ENCODE data around the gene KAT7.
"Not testable (repeated sequence)": the region's sequence is repeated elsewhere in the genome, so short reads cannot be mapped to it uniquely, and the experiment has no call there.

Gene KAT7

GRCh38 chr17:49809056-49809455 lies 20.6 kb downstream of the KAT7 start:
- DNase-seq (ENCODE audit: low read depth in 3 of 3), result no peak

GRCh38 chr17:49814781-49815529 lies 26.5 kb downstream of the KAT7 start:
- no peak for DNase-seq (ENCODE audit: low read depth in 3 of 3)

- no peak for DNase-seq (ENCODE audit: low read depth in 3 of 3)
Measured at GRCh38 chr17:49815761-49816281, 27.3 kb downstream of the KAT7 start.

GRCh38 chr17:49817993-49818392 lies 29.5 kb downstream of the KAT7 start:
- peak in 1 of 3 experiments; percentile 14 for DNase-seq (ENCODE audit: low read depth in 3 of 3)

DNA sequence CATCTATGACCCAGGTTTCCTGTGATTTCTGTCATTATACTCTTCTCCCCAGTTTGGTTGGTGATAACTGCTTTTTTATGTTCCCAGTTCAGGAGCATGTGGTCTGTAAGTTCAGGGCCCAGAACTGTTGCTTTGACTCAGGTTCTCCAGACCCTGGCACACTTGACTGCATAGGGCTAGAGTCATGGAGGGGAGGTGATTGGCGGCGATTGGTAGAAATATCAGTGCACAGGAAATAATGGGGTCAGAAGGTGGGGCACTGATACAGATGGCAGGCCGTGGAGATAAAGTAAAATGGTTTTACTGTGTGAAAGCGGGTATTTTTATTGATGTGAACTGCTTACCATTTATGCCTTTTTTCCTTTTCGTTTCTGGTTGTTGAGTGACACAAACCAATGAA lies 30.7 kb downstream of the KAT7 start:
- DNase-seq (ENCODE audit: low read depth in 3 of 3), result no peak

- no peak for DNase-seq (ENCODE audit: low read depth in 3 of 3)
Measured at GRCh38 chr17:49819651-49820050, 31.2 kb downstream of the KAT7 start.

GRCh38 chr17:49820773-49821172 lies 32.3 kb downstream of the KAT7 start:
- DNase-seq (ENCODE audit: low read depth in 3 of 3), result no peak

DNA sequence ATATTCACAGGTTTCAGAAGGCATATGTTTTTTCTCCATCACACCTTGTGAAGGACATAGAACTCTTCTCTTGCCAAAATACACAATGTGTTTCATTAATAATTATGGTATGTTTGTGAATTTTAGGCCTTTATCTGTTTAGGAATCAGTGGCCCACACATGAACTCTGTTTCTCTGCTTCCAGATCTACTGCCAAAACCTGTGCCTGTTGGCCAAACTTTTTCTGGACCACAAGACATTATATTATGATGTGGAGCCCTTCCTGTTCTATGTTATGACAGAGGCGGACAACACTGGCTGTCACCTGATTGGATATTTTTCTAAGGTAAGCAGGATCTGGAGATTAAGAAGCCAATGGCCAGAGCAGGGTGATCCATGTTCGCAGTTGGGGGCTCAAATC lies 33.0 kb downstream of the KAT7 start:
- DNase-seq (ENCODE audit: low read depth in 3 of 3), result no peak

DNA sequence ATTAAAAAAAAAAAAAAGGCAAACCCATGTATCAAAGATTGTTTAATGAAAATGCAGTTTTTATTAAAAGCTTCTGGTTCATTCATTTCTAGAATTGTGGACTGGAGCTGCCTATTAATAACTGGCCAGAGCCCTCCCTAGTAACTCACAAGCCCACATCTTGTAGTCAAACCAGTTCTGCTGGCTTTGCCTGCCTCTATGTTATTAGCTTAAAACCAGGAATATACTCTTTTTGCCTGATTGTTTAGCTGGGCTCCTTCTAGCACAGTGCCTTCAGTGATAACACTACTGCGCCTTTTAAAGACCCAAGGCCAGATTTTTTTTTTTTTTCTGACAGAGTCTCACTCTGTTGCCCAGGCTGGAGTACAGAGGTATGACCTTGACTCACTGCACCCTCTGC lies 33.4 kb downstream of the KAT7 start:
- no peak for DNase-seq (ENCODE audit: low read depth in 3 of 3)

DNA sequence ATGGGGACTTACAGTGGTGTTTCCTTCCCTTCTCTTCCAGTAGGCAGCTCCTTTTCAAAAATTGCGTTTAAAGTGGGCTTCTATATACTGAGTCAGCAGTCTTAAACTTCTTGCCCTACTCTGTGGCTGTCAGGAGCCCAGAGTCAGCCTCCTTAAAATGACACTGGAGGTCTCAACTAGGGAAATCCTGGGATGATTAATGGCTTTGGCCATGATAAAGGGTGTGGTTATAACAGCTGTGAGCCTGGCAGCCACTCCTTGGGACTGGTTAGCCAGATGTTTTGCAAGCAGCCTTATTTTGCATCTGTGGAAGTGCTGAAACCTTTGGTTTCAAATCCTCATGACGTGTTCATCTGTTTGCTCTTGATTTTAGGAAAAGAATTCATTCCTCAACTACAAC lies 34.3 kb downstream of the KAT7 start:
- DNase-seq (ENCODE audit: low read depth in 3 of 3), result no peak

DNA sequence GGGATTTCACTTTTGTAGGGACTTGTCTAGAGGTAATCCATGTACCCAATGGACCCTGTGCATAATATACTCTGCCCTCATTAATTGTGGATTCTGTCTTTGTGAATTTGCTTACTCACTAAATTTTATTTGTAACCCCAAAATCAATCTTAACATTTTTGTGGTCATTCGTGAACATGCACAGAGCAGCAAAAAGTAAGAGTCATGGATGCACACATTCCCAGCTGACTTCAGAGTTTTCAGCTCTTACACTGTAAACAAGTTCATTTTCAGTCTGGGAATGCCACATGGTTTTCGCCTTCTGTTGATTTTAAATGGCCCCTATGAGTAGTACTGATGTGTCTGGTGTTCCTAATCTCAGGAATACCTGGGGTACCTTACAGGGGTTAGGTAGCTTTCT lies 35.1 kb downstream of the KAT7 start:
- DNase-seq (ENCODE audit: low read depth in 3 of 3), result no peak

DNA sequence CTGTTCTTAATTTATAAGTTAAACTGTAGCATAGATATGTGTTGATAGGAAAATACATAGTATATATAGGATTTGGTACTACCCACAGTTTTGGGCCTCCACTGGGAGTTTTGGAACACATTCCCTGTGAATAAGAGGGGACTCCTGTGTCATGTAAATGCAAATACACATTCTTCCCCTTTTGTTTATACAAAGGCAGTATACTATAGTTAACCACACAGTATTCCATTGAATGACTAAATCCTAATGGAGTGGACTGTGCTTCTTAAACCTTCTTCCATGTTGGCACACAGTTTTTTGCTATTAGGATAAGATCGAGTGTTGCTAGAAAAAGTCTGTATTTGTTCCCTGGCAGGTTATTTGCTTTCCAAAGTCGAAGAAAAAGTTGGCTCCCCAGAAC lies 37.2 kb downstream of the KAT7 start:
- no peak for DNase-seq (ENCODE audit: low read depth in 3 of 3)

- DNase-seq (ENCODE audit: low read depth in 3 of 3), result not testable (repeated sequence)
Measured at GRCh38 chr17:49828325-49828724, 39.8 kb downstream of the KAT7 start.

GRCh38 chr17:49829026-49829425 lies 40.5 kb downstream of the KAT7 start:
- DNase-seq (ENCODE audit: low read depth in 3 of 3), result no peak

GRCh38 chr17:49830605-49831004 lies 42.1 kb downstream of the KAT7 start:
- no peak for DNase-seq (ENCODE audit: low read depth in 3 of 3)

DNA sequence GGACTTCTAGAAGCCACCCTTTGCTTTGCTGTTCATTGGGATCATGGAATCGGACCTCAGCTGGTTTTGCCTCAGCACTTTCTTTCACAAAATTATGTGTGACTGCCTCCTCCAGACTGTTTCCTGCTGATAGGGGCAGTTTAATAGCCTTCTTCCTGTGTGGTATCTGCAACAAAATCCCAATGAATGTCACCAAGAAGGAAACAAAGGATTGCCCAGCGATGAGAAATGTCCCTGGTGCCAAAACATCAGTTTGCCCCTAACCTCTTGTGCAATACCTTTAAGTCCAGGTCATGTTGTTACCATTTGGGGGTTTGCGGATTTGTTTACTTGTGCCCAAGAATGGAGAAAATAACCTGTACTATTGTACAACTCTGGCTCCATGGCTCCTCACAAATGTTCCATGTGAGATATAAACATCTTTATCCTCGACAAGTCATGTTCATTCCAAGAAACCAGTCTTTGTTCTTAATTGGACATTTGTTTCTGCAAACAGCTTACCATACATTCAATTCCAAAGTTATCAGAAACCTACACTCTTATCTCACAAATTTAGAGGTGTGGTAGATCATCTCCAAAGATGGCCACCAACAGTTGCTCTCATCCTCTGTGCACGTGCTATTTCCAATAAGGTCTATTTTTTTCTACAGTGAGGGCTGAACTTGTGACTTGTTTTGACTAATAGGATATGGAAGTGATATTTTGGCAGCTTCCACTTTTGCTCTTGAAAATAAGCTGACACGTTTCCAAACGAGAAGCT lies 44.5 kb downstream of the KAT7 start:
- DNase-seq (ENCODE audit: low read depth in 3 of 3), result no peak

- DNase-seq (ENCODE audit: low read depth in 3 of 3), result no peak
Measured at GRCh38 chr17:49834118-49834743, 45.8 kb downstream of the KAT7 start.

GRCh38 chr17:49835472-49835871 lies 47.0 kb downstream of the KAT7 start:
- DNase-seq (ENCODE audit: low read depth in 3 of 3), result no peak

DNA sequence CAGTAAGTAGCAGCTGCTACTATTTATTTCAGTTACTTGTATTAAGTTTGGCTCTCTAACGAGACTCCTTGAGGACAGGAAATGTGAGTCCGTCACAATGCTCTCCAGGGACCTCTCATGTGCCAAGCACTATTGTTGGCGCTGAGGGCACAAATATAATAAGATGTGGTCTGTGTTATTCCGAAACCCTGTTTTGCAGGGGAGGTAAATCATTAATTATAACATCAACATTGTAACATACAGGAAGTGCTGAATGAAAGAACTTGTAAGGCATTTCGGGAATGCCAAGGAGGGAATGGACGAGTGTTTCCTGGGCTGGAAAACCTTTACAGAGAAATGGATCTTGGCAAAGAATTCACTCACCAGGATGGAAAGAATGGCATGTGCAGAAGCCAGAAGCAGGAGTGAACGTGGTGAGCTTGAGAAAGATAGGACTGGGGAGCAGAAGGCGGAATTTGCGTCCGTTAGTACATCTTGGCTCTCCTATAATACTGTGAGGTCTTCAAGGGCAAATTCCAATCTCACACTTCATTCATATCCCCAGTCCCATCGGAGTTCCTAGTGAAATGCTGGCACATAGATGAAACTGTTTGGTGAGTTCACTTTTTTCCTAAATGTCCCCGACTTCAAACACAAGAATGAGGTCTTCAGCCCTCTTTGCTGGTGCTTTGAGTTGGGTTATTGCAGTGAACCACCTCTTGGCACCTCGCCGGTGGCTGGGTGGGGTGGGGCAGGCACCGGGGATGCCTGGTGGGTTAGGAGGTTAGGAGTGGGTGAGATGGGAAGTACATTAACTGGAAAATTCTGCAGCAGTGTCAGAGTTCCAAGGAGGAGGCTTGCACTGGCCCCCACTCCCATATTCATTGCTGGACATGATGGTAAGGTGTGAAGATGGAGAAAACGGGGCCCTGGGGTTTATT lies 47.9 kb downstream of the KAT7 start:
- DNase-seq (ENCODE audit: low read depth in 3 of 3), result no peak

GRCh38 chr17:49839455-49839854 lies 51.0 kb downstream of the KAT7 start:
- no peak for DNase-seq (ENCODE audit: low read depth in 3 of 3)

DNA sequence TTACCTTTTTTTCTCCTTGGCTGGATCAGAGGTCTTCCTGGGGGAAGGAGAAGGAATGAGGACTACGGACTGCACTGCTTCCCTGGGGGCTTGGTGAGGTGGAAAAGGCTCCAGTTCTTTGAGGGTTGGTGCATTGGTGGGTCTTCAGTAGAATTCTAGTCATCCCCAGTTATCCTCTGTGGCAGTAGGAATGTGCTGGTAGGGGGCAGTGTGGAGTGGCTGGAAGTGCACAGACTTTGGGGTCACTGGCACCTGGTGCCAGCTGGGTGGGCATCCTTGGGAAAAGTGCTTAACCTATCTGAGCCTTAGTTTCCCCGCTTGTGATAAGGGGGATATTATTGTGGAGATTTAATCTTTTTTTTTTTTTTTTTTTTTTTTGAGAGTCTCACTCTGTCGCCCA lies 53.1 kb downstream of the KAT7 start:
- DNase-seq (ENCODE audit: low read depth in 3 of 3), result no peak

- no peak for DNase-seq (ENCODE audit: low read depth in 3 of 3)
Measured at GRCh38 chr17:49842371-49842770, 53.9 kb downstream of the KAT7 start.

All from stimulated activated CD4-positive, alpha-beta T cell treated with anti-CD3 and anti-CD28 coated beads, TNF-alpha, amount 100 ng/mL, for 24 hours (primary cell).